SK-N-SH (cell line): Measurements from ENCODE around the gene MPO.

ENCODE experiments used
- CHD2 ChIP-seq: fragments of 150-350 bp; IDR thresholded peaks from 2 replicates; pipeline ENCODE4 v1.6.1; 2018; ENCODE audit warnings: low read length; ENCODE audit not compliant: partially characterized antibody
- CTCF ChIP-seq: fragments of 200-600 bp; sonication (generic); IDR thresholded peaks from 2 replicates; pipeline ENCODE4 v1.6.1; 2017; ENCODE audit warnings: antibody characterized with exemption, mild to moderate bottlenecking, moderate library complexity
- EZH2phosphoT487 ChIP-seq: fragments of 200-600 bp; sonication (generic); IDR thresholded peaks from 2 replicates; pipeline ENCODE4 v1.6.1; 2017; ENCODE audit warnings: low read depth, mixed run types, mild to moderate bottlenecking, antibody characterized with exemption, moderate library complexity, borderline replicate concordance
- FOSL2 ChIP-seq: IDR thresholded peaks from 2 replicates; pipeline ENCODE4 v1.4.0; 2012; ENCODE audit warnings: low read depth, mild to moderate bottlenecking, moderate library complexity, borderline replicate concordance
- GATA2 ChIP-seq: sonication (generic); formaldehyde crosslinking; IDR thresholded peaks from 2 replicates; pipeline ENCODE4 v1.5.0; 2020; ENCODE audit warnings: mild to moderate bottlenecking, missing genetic modification reagents
- POLR2AphosphoS5 ChIP-seq: IDR thresholded peaks from 2 replicates; pipeline ENCODE4 v1.6.1; 2012; ENCODE audit warnings: low read depth, low read length
- REST ChIP-seq: IDR thresholded peaks from 2 replicates; pipeline ENCODE4 v1.6.1; 2012; ENCODE audit warnings: mild to moderate bottlenecking, low read depth, low read length, moderate library complexity
- SMC3 ChIP-seq: IDR thresholded peaks from 2 replicates; pipeline ENCODE4 v1.6.1; 2012; ENCODE audit warnings: low read depth, low read length, improper control_type of control experiment
- TAF1 ChIP-seq: IDR thresholded peaks from 2 replicates; pipeline ENCODE4 v1.6.1; 2012; ENCODE audit warnings: low read depth, mild to moderate bottlenecking, low read length, moderate library complexity, borderline replicate concordance
- TCF12 ChIP-seq: IDR thresholded peaks from 2 replicates; pipeline ENCODE4 v1.4.0; 2012
- USF1 ChIP-seq: IDR thresholded peaks from 2 replicates; pipeline ENCODE4 v1.4.0; 2012; ENCODE audit warnings: low read depth, borderline replicate concordance
- YY1 ChIP-seq: IDR thresholded peaks from 2 replicates; pipeline ENCODE4 v1.4.0; 2012; ENCODE audit warnings: low read depth, mild to moderate bottlenecking
- ZBTB33 ChIP-seq: IDR thresholded peaks from 2 replicates; pipeline ENCODE4 v1.4.0; 2012; ENCODE audit warnings: low read depth, borderline replicate concordance

- no peak for TF ChIP-seq CTCF
- no peak for TF ChIP-seq POLR2AphosphoS5
- no peak for TF ChIP-seq EZH2phosphoT487
- no peak for TF ChIP-seq CHD2
- no peak for TF ChIP-seq ZBTB33
- no peak for TF ChIP-seq USF1
- TF ChIP-seq REST = no peak
- no peak for TF ChIP-seq YY1
- TF ChIP-seq SMC3 = no peak
- TF ChIP-seq TAF1 = no peak
- no peak for TF ChIP-seq GATA2 (CRISPR knock-in tag)
- TF ChIP-seq TCF12 = no peak
- no peak for TF ChIP-seq FOSL2
Observed at GRCh38 chr17:58310511-58311428, 30.0 kb upstream of the MPO start.
